Measurements from ENCODE around the gene TNS4.

The TNS4 gene

DNA sequence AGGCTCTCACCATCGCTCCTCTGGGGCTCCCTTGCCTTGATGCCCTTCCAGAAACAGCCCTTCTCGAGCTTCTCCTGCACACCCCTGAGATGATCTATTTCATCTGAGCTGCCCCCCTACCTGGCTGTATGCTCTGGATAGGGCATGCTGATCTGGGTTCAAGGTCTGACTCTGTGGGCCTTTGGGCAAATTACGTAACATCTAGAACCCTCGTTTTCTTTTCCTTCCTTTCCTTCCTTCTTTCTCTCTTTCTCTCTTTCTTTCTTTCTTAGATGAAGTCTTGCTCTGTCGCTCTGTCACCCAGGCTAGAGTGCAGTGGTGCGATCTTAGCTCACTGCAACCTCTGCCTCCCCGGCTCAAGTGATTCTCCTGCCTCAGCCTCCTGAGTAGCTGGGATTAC is 20.3 kb downstream of the TNS4 start:
- no peak overlapping the region for H3K4me3 ChIP-seq (ENCODE audit: low read length)
- no peak for DNase-seq (ENCODE audit: low read depth, low spot score)

DNA sequence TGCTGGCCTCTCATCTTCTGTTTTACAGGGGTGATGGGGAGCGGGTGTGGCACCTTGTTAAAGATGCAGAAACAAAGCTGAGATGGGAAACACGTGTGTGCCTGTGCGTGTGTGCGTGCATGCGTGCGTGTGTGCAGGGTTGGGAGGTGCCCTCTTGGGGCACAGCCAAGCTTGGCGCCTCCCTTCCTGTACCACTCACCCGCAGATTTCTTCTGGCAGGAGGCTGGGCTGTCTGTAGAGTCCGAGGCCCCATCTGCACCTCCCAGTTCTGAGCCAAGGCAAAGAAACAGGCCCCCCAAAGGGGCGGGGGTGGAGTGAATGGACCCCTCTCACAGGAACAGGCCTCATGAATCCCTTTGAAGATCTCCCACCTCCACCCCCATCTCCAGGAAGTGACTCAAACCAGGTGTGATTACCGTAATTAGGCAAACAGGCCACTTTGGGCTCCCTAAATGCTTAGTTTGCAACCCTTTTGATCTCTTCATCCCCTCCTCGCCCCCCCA is 20.9 kb downstream of the TNS4 start:
- DNase-seq (ENCODE audit: low read depth, low spot score) = peak; percentile 63
- peak overlapping the region; percentile 13 for H3K4me3 ChIP-seq (ENCODE audit: low read length)

GRCh38 chr17:40479754-40480480 is 21.5 kb downstream of the TNS4 start:
- no peak for DNase-seq (ENCODE audit: low read depth, low spot score)
- H3K4me3 ChIP-seq (ENCODE audit: low read length) = no peak overlapping the region

GRCh38 chr17:40478486-40478885 is 22.9 kb downstream of the TNS4 start:
- no peak for DNase-seq (ENCODE audit: low read depth, low spot score)
- H3K4me3 ChIP-seq (ENCODE audit: low read length) = no peak overlapping the region

- DNase-seq (ENCODE audit: low read depth, low spot score) = no peak
- H3K4me3 ChIP-seq (ENCODE audit: low read length) = no peak overlapping the region
Measured at GRCh38 chr17:40477796-40478195, 23.6 kb downstream of the TNS4 start.

- no peak overlapping the region for H3K4me3 ChIP-seq (ENCODE audit: low read length)
- DNase-seq (ENCODE audit: low read depth, low spot score) = no peak
Measured at GRCh38 chr17:40475234-40475908, 26.1 kb downstream of the TNS4 start.

GRCh38 chr17:40474419-40475002 is 26.9 kb downstream of the TNS4 start:
- H3K4me3 ChIP-seq (ENCODE audit: low read length) = no peak overlapping the region
- no peak for DNase-seq (ENCODE audit: low read depth, low spot score)

- DNase-seq (ENCODE audit: low read depth, low spot score) = no peak
- no peak overlapping the region for H3K4me3 ChIP-seq (ENCODE audit: low read length)
Measured at GRCh38 chr17:40473573-40474365, 27.7 kb downstream of the TNS4 start.

GRCh38 chr17:40472733-40473452 is 28.5 kb downstream of the TNS4 start:
- no peak overlapping the region for H3K4me3 ChIP-seq (ENCODE audit: low read length)
- no peak for DNase-seq (ENCODE audit: low read depth, low spot score)

GRCh38 chr17:40471846-40472732 is 29.3 kb downstream of the TNS4 start:
- DNase-seq (ENCODE audit: low read depth, low spot score) = no peak
- H3K4me3 ChIP-seq (ENCODE audit: low read length) = no peak overlapping the region

- DNase-seq (ENCODE audit: low read depth, low spot score) = no peak
- H3K4me3 ChIP-seq (ENCODE audit: low read length) = no peak overlapping the region
Measured at GRCh38 chr17:40470932-40471828, 30.2 kb downstream of the TNS4 start.

DNA sequence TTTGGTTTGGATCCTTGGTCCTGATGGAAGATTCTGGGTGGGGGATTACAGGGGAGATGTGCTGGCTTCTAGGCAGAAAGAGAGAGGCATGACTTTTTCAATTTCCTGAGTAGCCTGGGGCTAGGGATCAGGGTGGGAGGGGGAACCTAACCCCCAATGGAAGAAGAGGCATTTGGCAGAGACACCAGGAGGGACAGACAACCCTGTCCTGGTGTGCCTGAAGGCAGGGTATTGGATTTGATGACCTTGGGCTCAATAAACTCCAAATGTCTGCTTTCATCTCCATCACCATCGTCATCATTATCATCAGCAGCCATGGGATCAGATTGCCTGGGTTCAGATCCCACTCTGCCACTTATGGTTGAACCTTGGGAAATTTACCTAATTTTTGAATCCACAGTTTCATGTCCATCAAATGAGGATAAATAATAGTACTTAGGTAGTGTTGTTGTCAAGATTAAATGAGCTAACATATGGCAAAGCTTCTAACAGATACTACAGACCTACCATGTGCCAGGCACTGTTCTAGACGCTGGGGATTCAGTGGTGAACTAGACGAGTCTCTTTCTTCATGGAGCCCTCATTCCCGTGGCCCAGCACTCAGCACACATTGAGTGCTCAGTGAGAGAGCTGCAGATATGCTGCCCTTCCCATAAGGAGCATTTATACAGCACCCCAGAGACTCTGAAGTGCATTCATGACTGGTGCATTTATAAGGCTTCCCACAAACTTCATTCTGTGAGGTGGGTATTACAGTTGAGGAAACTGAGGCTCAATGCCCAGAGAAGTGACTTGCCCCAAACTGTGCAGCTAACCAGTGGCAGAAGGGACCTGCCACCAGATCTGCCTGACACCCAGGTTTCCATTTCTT is 31.4 kb downstream of the TNS4 start:
- no peak for DNase-seq (ENCODE audit: low read depth, low spot score)
- no peak overlapping the region for H3K4me3 ChIP-seq (ENCODE audit: low read length)

DNA sequence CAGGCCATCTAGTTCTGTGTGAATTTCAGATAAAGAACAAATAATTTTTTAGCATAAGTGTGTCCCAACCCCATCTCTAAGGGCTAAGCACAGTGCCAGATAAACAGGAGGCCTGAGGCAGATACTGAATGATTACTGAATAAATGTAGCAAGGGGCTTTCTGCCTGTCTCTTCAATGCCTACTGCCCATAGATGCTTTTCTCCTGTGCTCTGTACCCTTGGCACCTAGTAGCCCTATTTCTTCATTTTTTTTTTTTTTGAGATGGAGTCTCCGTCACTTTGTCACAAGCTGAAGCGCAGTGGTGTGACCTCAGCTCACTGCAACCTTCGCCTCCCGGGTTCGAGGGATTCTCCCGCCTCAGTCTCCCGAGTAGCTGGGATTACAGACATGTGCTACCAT is 32.9 kb downstream of the TNS4 start:
- no peak overlapping the region for H3K4me3 ChIP-seq (ENCODE audit: low read length)
- no peak for DNase-seq (ENCODE audit: low read depth, low spot score)

GRCh38 chr17:40467281-40467867 is 34.0 kb downstream of the TNS4 start:
- DNase-seq (ENCODE audit: low read depth, low spot score) = no peak
- no peak overlapping the region for H3K4me3 ChIP-seq (ENCODE audit: low read length)

GRCh38 chr17:40466298-40466971 is 35.0 kb downstream of the TNS4 start:
- no peak for DNase-seq (ENCODE audit: low read depth, low spot score)
- no peak overlapping the region for H3K4me3 ChIP-seq (ENCODE audit: low read length)

Data from Jurkat, Clone E6-1 (cell line).